ACHN (cell line): Measurements from ENCODE around the gene STRA8.

Source experiments
- DNase-seq: peaks from one replicate; pipeline ENCODE4 v3.0.0-alpha.2; 2015
- in situ Hi-C: cut with HindIII; loops from 2 replicates; pipeline ENCODE4 v1.10.0; 2017; ENCODE audit warnings: low sequenced_read_pairs, low pct_ligation_motif_present, low pct_unique_long_range_greater_than_20kb

Gene STRA8

DNA sequence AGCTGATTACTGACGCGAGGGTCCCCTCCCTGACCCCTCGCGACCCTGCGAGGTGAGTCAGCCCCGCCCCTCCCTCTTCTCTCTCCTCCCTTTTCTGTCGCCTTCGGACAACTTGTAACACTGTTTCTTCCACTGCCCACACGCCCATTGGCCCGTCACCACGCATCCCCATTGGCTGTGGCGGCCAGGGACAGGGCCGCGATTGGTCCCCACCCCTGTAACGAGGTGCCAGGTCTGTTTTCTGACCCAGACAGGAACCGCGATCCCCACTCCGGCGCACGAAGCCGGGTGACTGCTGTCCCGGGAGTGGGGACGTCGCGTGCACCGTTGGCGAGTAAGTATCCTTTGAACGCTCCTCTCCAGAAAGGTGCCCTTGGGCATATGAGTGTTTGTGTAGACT, at the start of gene STRA8:
Gene STRA8 (plus strand): TSS at position 269 of the 400 bp plus-strand sequence. CDS start 6,687 bp downstream, outside the sequence.
- no peak for DNase-seq

GRCh38 chr7:135184254-135184841, 49.3 kb upstream of the STRA8 start:
- in situ Hi-C loops = no loop called here
- no peak for DNase-seq

More for the DNA sequence above, at the start of gene STRA8:
- in situ Hi-C loops = no loop called here

- no peak for DNase-seq
- in situ Hi-C loops = no loop called here
Measured at GRCh38 chr7:135185471-135186260, 48.0 kb upstream of the STRA8 start.

- in situ Hi-C loops = no loop called here
Measured at GRCh38 chr7:135186261-135186540, 47.4 kb upstream of the STRA8 start.

GRCh38 chr7:135186841-135187253, 46.8 kb upstream of the STRA8 start:
- in situ Hi-C loops = no loop called here
- no peak for DNase-seq

More at GRCh38 chr7:135186261-135186540, 47.4 kb upstream of the STRA8 start:
- no peak for DNase-seq

DNA sequence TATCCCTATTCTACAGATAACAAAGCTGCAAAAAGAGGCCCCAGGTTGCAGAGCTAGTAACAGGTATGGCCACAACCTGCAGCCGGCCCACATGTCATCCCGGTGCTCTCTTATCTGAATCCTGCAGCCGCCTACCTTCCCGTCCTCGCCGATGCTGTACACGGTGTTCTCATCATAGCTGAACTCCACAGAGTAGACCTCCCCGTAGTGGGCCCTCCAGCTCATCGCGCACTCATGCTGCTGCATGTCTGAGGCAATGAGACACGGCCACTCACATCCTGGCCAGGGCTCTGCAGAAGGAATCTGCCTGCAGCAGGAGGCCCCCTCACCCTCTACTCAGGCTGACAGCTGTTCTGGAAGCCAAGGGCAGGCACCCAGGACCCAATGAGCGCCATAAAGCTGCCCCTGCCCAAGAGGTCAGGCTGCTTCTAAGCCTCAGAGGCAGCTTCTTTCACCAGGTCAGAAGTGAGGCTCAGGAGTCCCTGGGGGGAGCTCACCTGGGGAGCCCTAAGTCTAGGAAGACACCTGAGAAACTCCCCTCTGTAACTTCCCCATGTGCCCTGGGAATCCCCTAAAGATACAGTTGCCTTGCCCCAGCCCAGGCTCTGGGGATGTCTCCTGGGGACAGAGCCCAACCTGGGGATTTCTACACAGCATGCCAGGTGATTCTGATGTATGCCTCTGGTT, 45.2 kb upstream of the STRA8 start:
- no peak for DNase-seq
- in situ Hi-C loops = no loop called here

- in situ Hi-C loops = no loop called here
- no peak for DNase-seq
Measured at GRCh38 chr7:135189221-135189662, 44.4 kb upstream of the STRA8 start.

- DNase-seq = no peak
- in situ Hi-C loops = no loop called here
Measured at GRCh38 chr7:135189961-135190360, 43.7 kb upstream of the STRA8 start.

GRCh38 chr7:135190703-135191102, 42.9 kb upstream of the STRA8 start:
- in situ Hi-C loops = no loop called here
- no peak for DNase-seq

DNA sequence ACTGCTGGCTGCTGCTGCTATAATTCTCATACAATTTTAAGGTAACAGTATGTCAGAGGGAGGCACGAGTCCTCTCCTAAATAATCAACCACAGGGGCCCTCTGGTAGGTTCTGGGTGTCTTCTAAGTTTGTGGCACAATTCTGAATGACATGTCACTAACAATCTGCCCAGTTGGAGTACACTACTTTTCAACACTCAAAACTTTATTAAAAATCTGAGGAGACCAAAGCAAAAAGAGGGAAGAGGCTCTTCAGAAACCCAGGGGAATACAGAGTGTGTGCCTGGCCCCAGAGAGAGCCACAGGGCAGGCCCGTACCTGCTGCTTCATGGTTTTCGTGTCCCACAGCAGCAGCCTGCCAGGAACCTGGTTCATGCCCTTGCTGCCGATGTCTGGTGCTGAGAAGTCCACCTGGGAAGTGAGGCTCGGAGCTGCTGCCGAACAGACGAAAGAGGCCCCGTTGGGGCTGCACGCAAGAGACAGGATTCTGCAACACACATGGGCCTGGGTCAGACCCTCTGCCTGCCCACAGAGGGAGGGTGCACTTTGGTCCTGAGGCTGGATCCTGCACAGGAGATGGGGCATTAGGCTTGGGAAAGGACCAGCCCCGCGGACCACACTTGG, 40.6 kb upstream of the STRA8 start:
- in situ Hi-C loops = no loop called here
- DNase-seq = no peak

GRCh38 chr7:135193615-135194081, 40.0 kb upstream of the STRA8 start:
- in situ Hi-C loops = no loop called here
- no peak for DNase-seq

- DNase-seq = no peak
- in situ Hi-C loops = no loop called here
Measured at GRCh38 chr7:135194494-135195095, 39.0 kb upstream of the STRA8 start.

DNA sequence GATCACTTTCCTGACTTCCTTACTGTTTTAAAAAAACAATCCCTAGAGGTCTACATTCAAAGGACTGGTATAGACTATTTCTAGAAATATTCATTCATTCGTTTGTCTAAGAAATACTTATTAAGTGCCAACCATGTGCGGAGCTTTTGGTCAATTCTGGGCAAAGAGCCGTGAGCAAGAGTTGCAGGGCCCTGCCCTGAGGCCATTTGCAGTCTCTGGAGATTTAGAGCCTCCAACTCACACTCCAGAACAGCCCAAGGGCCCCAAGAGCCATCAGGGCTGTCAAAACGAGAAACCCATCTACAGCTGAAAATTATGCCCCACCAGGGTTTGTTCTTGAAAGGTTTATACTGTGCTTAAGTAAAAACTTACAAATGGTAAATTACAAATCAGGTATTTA, 38.5 kb upstream of the STRA8 start:
- DNase-seq = no peak
- in situ Hi-C loops = no loop called here

- in situ Hi-C loops = no loop called here
Measured at GRCh38 chr7:135195968-135196629, 37.5 kb upstream of the STRA8 start.

DNA sequence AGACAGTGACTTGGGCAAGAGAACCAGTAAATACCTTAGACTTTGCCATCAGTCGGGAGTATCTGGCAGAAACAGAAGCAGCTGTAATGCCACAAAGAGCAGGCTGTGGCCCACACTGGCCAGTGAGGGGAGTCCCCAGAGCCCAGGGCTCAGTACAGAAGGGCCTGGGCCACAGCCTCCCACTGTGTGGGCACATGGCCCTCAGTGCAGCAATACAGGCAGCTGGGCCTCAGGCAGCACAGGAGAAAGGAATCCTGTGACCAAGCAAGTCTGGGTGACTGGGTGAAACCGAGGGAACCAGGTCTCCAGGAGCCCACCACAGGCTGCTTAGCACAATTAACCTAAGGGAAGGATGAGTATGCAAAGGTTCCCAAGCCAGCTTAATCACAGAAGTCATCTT, 36.3 kb upstream of the STRA8 start:
- no peak for DNase-seq
- in situ Hi-C loops = no loop called here

More at GRCh38 chr7:135195968-135196629, 37.5 kb upstream of the STRA8 start:
- no peak for DNase-seq

- in situ Hi-C loops = no loop called here
- no peak for DNase-seq
Measured at GRCh38 chr7:135197906-135198655, 35.6 kb upstream of the STRA8 start.

GRCh38 chr7:135199439-135199838, 34.2 kb upstream of the STRA8 start:
- DNase-seq = no peak
- in situ Hi-C loops = no loop called here
